GM13977 (cell line): Measurements from ENCODE around the gene CYYR1.

Experiments
- DNase-seq: peaks from one replicate; pipeline ENCODE4 v3.0.0; 2012; ENCODE audit warnings: low spot score
- in situ Hi-C: fragments of 300-500 bp; cut with MboI; formaldehyde crosslinking; loops from one replicate; pipeline ENCODE4 v1.12.0; 2022; ENCODE audit warnings: low sequenced_read_pairs, low pct_unique_long_range_greater_than_20kb, mixed read lengths, inconsistent platforms; ENCODE audit not compliant: unreplicated experiment
- TF ChIP-seq, protein P1 (sequence below): IDR thresholded peaks from 2 replicates; pipeline ENCODE4 v1.5.1; 2012; ENCODE audit warnings: mild to moderate bottlenecking, control low read depth; ENCODE audit not compliant: insufficient read depth; ENCODE audit errors: extremely low read depth, missing control alignments

The CYYR1 gene

DNA sequence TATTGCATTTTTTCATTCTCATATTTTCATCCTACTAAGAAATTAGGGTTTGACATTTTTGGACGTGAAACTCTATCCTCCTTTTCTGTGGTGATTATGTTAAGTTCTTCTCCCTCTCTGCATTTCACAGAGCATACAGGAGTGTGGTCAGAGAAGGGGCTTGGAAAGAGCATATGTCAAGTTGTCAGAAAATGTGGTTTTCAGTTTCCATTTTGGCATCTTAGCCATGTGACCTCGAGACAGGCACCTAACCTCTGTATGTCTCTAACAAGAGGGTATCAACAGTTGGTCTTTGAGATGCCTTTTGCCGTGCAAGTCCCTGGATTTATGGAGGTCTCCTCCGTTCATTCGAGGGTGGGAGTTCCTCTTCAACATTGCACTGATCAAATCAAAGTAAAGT is 140.7 kb downstream of the CYYR1 start:
- DNase-seq: no peak
- in situ Hi-C loops: no loop called here
- TF ChIP-seq, protein P1, sequence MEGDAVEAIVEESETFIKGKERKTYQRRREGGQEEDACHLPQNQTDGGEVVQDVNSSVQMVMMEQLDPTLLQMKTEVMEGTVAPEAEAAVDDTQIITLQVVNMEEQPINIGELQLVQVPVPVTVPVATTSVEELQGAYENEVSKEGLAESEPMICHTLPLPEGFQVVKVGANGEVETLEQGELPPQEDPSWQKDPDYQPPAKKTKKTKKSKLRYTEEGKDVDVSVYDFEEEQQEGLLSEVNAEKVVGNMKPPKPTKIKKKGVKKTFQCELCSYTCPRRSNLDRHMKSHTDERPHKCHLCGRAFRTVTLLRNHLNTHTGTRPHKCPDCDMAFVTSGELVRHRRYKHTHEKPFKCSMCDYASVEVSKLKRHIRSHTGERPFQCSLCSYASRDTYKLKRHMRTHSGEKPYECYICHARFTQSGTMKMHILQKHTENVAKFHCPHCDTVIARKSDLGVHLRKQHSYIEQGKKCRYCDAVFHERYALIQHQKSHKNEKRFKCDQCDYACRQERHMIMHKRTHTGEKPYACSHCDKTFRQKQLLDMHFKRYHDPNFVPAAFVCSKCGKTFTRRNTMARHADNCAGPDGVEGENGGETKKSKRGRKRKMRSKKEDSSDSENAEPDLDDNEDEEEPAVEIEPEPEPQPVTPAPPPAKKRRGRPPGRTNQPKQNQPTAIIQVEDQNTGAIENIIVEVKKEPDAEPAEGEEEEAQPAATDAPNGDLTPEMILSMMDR: no peak

DNA sequence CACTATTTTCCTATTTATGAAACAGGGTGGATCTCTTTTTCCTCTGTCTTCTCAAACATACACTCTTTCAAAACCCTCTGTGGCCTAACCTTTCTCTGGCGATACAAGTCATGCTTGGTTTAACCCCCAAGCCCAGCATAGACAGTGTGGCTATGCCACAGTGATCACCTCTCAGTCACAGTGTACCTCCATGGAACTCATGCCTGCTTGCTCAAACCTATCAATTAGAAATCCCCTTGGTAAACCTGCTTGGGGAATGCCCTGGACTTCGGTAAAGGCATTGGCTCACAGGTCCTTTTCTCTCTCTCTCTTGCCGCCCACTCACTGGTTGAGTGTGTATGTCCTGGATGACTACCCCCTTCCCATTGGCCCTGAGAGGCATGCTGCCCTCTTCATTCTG is 147.5 kb downstream of the CYYR1 start:
- TF ChIP-seq, protein P1: no peak
- in situ Hi-C loops: no loop called here
- DNase-seq: no peak

DNA sequence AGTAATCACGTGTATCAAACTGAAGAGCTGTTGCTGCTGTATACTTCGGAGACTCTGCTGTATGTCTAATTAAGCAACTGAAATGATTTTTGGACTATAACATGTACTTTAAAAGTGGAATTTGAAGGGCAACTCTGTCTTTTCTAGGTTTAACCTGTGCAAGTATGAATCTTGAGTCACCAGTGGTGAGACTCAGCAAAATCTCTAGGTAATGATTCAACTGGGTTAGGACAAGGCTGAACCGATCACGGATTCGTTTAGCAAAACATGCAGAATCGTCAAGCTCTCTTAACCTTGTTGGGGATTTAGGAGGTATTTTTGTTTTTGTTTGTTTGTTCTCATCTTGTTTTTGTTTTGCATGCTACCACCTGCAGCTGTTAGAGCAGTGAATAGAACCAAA is 149.6 kb downstream of the CYYR1 start:
- DNase-seq: no peak
- in situ Hi-C loops: no loop called here
- TF ChIP-seq, protein P1: no peak

DNA sequence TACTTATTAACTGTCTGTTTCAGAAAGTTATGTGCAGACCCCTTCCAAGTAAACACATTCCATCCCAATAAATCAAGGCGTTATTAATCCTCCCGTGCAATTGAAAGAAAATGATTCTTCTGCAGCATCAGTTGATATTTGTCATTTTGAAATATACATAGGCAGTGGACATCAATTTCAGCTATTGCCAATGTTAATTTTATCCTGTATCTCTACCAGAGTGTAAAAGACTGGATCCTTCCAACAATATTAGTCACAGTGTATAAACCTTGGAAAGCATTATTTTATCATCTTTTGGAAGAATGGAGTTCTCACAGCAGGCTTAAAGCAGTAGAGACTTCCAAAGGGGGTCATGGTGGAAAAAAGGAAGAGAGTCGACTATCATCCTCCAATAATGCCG is 150.4 kb downstream of the CYYR1 start:
- in situ Hi-C loops: no loop called here
- TF ChIP-seq, protein P1: no peak

DNA sequence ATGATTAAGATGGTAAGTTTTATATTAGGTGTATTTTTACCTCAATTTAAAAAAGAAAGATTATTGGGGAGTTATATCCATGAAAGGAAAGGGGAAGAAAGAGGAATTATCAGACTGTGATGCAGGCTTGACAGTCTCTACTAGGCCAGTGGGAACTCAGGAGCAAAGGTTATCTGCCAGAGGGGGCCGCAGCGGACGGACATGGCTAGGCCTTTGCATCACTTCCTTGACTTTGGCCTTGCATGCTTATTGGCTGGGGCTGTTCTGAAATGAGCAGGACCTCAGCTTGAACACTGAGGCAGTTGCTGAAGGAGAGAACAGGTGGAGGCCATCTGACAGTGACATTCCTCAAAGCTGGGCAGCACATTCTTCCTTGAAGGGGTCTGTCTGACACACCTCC is 150.9 kb downstream of the CYYR1 start:
- TF ChIP-seq, protein P1: no peak
- in situ Hi-C loops: no loop called here
- no peak for DNase-seq

More for the DNA sequence above, 150.4 kb downstream of the CYYR1 start:
- DNase-seq: no peak

DNA sequence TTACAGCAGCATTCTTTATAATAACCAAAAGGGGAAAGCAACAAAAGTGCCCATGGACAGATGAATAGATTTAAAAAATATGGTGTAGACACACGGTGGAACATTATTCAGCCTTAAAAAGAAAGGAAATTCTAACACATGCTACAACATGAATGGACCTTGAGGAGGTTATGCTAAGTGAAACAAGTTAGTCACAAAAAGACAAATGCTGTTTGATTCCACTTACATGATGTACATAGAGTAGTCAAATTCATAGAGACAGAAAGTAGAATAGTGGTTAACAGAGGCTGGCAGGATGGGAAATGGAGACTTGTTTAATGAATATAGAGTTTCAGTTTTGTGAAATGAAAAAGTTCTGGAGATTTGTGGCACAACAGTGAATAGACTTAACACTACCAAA is 151.4 kb downstream of the CYYR1 start:
- DNase-seq: no peak
- TF ChIP-seq, protein P1: no peak
- in situ Hi-C loops: no loop called here
